Activated CD4-positive, alpha-beta T cell treated with anti-CD3 and anti-CD28 coated beads, Interleukin-2, amount 50 U/mL, for 48 hours (primary cell): Measurements from ENCODE around the gene PRRC1.
A peak's percentile ranks its signal among the peaks of the same experiment; 100 is the strongest.
"Not testable (repeated sequence)": the region's sequence is repeated elsewhere in the genome, so short reads cannot be mapped to it uniquely, and the experiment has no call there.

Experiments used
- DNase-seq, 2 experiments: peaks; one replicate each; pipeline ENCODE4 v3.0.0-alpha.2; 2020

The PRRC1 gene

GRCh38 chr5:127549551-127549950 lies 32.1 kb downstream of the PRRC1 start:
- no peak for DNase-seq

- no peak for DNase-seq
These were observed 33.4 kb downstream of the PRRC1 start for GRCh38 chr5:127550652-127551409.

GRCh38 chr5:127551410-127552041 lies 34.1 kb downstream of the PRRC1 start:
- no peak for DNase-seq

- no peak for DNase-seq
These were observed 38.4 kb downstream of the PRRC1 start for GRCh38 chr5:127555826-127556225.

- DNase-seq: no peak
These were observed 39.3 kb downstream of the PRRC1 start for GRCh38 chr5:127556609-127557334.

GRCh38 chr5:127558273-127558672 lies 40.8 kb downstream of the PRRC1 start:
- no peak for DNase-seq

GRCh38 chr5:127561254-127561653 lies 43.8 kb downstream of the PRRC1 start:
- no peak for DNase-seq

- no peak for DNase-seq
These were observed 44.8 kb downstream of the PRRC1 start for GRCh38 chr5:127562252-127562651.

- no peak for DNase-seq
These were observed 45.7 kb downstream of the PRRC1 start for GRCh38 chr5:127563136-127563535.

GRCh38 chr5:127564002-127564769 lies 46.7 kb downstream of the PRRC1 start:
- DNase-seq: peak; percentile 31 to 47

- no peak for DNase-seq
These were observed 48.3 kb downstream of the PRRC1 start for GRCh38 chr5:127565586-127566270.

GRCh38 chr5:127567026-127567768 lies 49.8 kb downstream of the PRRC1 start:
- DNase-seq: no peak

GRCh38 chr5:127568166-127568565 lies 50.7 kb downstream of the PRRC1 start:
- DNase-seq: no peak

- not testable (repeated sequence) for DNase-seq
These were observed 52.0 kb downstream of the PRRC1 start for GRCh38 chr5:127569471-127569870.

- no peak for DNase-seq
These were observed 54.1 kb downstream of the PRRC1 start for GRCh38 chr5:127571314-127572131.

GRCh38 chr5:127572930-127573329 lies 55.5 kb downstream of the PRRC1 start:
- DNase-seq: no peak

- no peak for DNase-seq
These were observed 57.6 kb downstream of the PRRC1 start for GRCh38 chr5:127574852-127575679.

- DNase-seq: no peak
These were observed 60.0 kb downstream of the PRRC1 start for GRCh38 chr5:127577458-127577857.

- no peak for DNase-seq
These were observed 63.3 kb downstream of the PRRC1 start for GRCh38 chr5:127580731-127581130.

- no peak for DNase-seq
These were observed 64.0 kb downstream of the PRRC1 start for GRCh38 chr5:127581450-127581849.
